Measurements from ENCODE around the gene LYRM7.
"Not testable (repeated sequence)": the region's sequence is repeated elsewhere in the genome, so short reads cannot be mapped to it uniquely, and the experiment has no call there.

LYRM7 gene

GRCh38 chr5:131221008-131221703, 50.4 kb downstream of the LYRM7 start:
- no peak for DNase-seq (ENCODE audit: low spot score)

- no peak for DNase-seq (ENCODE audit: low spot score)
Observed at GRCh38 chr5:131221888-131222287, 51.1 kb downstream of the LYRM7 start.

DNA sequence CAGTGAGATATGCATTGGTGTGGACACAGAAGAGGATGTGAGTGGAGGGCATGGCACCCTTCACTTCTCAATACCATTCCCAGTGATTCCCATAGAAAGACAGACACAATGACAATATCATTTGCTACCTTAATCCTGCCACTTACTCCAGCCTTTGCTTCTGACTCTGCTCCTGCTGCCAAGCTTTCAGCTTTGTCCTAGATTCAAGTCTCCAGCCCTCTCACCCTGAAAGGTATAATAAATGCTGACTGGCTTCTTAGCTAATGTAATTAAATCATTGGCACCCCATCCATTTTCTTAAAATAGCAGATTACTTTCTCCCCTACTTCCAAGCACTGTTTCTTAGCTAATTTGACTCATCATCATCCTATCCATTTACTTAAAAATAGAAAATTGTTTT, 52.0 kb downstream of the LYRM7 start:
- DNase-seq (ENCODE audit: low spot score): no peak

DNA sequence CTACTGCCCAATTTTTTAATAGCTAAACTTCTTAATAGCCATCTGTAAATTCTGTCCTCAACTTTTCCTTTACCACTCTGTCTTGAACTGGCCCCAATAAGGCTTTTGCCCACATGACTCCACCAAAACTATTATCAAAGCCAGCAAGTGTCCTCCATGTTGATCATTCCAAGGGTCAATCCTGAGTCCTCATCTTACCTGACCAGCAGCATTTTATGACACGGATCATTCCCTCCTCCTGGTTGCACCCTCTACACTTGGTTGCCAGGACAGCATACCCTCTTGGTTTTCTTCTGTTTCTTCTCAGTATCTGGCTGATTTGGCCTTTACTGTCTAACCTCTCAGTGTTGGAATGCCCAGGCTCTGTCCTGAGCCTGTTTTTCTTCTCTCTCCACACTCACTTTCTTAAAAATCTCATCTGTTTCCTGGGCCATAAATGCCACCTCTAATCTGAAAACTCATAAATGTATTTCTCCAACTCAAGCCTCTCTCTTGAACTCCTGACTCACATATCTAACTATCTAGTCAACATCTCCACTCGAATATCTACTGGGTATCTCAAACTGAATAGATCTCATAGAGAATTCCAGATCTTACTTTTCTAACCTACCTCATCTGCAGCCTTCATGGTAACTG, 53.1 kb downstream of the LYRM7 start:
- DNase-seq (ENCODE audit: low spot score): no peak

DNA sequence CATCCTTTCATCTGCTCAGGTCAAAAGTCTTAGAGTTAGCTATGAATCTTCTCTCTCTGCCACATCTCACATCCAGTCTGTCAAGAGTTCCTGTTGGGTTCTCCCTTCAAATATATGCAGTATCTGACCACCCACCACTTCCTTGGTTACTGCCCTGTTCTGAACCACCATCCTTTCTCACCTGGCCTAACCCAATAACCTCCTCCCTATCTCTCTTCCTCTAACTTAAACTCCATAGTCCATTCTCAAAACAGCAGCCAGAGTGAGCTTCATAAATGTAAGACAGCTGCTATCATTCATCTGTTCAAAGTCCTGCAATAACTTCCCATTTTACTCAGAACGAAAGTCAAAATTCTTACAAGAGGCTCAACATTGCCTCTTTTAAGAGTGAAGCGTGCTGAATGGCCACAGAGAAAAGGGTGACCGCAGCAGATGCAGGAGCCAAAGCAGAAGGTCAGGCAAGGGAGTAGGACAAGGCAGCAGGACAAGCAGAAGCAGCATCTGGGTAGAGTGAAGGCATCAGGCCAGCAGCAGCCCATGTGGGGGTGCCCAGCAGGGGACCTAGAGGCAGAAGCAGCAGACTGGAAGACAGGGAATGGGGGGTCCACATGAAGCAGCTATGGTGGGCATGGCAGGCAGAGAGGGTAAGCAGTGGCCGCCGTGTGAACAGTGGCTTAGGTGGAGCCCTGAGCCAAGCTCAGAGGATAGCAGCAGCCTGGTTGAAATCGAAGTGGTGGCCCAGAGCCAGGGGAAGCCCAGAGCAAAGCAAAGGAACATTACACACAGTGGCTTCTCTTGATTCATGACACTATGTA, 53.9 kb downstream of the LYRM7 start:
- peak; percentile 47 for DNase-seq (ENCODE audit: low spot score)

GRCh38 chr5:131225282-131225974, 54.7 kb downstream of the LYRM7 start:
- no peak for DNase-seq (ENCODE audit: low spot score)

DNA sequence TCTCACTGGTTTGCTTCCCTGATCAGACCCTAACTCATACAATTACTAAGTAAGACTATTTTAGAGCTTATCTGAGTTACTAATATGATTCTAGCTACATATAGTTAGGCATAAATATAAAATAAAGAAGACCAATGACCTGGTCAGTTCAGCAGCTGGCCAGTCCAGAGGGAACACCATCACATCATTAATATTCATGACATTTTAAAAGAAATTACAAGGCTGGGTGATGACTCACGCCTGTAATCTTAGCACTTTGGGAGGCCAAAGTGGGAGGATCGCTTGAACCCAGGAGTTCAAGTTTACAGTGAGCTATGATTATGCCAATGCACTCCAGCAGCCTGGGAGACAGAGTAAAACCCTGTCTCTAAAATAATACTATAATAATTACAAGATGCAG, 56.2 kb downstream of the LYRM7 start:
- DNase-seq (ENCODE audit: low spot score): no peak

- DNase-seq (ENCODE audit: low spot score): no peak
Observed at GRCh38 chr5:131228646-131229045, 57.9 kb downstream of the LYRM7 start.

GRCh38 chr5:131229623-131230022, 58.9 kb downstream of the LYRM7 start:
- no peak for DNase-seq (ENCODE audit: low spot score)

GRCh38 chr5:131230406-131230805, 59.7 kb downstream of the LYRM7 start:
- peak; percentile 62 for DNase-seq (ENCODE audit: low spot score)

DNA sequence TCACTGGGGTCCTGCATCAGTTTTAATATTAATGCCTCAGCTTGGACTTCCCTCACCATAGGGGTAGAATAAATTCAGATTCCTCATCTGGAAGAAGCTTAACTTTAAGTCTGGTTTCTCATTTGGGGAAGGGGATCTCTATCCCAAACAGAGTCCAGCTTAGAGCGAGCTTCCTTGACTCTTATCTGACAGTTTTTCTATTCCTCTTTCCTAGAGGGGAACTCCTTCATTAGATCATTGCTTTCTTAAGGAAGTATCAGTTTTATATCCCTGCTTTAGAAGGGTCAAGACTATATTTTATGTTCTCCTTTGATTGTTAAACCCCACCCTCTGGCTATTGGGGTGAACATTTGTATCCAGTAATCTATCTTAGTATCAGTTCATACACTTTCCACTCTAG, 68.9 kb downstream of the LYRM7 start:
- DNase-seq (ENCODE audit: low spot score): no peak

GRCh38 chr5:131242728-131243255, 72.0 kb downstream of the LYRM7 start:
- DNase-seq (ENCODE audit: low spot score): no peak

DNA sequence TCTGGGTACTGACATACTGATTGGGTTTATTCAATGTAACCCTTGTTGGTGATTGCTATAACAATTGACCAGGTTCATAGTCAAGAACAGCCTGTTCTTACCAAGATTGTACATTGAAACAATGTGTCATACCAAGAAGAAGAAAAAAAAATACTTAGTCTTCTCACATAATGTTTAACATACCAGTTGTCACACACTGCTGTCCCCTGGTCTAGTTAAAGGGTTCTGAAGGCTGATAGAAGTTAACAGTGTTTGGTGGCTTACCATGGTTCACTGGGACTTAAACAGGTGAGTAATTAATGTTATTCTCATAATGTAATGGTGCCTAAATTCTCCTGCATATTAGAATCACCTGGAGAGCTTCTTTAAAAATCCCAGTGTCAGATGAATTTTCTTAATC, 74.6 kb downstream of the LYRM7 start:
- no peak for DNase-seq (ENCODE audit: low spot score)

- no peak for DNase-seq (ENCODE audit: low spot score)
Observed at GRCh38 chr5:131245948-131246347, 75.2 kb downstream of the LYRM7 start.

- no peak for DNase-seq (ENCODE audit: low spot score)
Observed at GRCh38 chr5:131246504-131246903, 75.8 kb downstream of the LYRM7 start.

DNA sequence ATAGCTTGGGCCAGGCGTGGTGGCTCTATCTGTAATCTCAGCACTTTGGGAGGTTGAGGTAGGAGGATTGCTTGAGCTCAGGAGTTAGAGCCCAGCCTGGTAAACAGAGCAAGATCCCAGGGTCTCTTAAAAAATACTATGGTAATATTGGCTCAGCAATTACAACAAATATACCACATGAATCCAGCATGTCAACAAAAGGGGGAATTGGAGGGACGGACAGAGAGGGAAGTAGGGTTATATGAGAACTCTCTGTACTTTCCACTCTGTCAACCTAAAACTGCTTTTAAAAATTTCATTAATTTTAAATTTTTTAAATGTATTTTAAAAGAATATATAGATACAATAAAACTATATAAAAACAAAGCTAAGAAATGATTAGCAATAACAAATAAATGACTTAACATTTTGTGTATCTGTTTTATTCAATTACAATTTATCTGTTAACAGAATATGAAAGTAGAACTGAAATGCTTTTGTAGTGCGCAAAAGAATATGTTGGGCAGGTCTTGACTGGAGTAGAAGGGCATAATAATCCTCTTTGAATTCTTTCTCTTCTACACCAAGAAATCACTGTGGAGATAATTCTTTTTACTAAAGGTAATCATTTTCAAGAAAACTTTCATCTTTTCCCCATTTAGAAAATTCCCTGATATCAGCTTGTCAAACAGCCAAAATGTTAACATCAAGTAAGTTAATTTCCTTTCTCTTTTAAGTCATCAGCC, 80.2 kb downstream of the LYRM7 start:
- no peak for DNase-seq (ENCODE audit: low spot score)

DNA sequence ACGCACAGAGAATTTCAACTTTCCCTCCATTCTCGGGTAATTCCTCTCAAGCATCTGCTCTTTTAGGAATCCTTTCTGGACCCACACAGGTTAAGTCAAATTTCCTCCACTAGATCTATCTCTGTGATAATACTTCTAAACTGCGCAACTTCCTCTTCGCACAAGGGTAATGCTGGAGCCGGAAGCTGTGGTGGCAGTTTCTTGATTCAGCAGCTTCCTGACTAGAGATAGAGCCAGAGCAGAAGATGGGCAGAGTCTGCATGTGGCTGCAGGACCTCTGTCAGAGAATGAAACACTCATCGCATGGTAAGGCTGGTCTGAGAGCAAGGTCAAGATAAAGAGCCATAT, 82.1 kb downstream of the LYRM7 start:
- DNase-seq (ENCODE audit: low spot score): peak; percentile 56

DNA sequence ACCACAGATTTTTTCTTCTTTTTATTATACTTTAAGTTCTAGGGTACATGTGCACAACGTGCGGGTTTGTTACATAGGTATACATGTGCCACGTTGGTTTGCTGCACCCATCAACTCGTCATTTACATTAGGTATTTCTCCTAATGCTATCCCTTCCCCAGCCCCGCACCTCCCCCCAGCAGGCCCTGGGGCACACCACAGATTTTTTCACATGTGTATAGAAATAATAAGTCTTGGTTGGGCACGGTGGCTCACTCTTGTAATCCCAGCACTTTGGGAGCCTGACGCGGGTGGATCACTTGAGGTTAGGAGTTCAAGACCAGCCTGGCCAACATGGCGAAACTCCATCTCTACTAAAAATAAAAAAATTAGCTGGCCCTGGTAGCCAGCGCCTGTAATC, 83.3 kb downstream of the LYRM7 start:
- not testable (repeated sequence) for DNase-seq (ENCODE audit: low spot score)

DNA sequence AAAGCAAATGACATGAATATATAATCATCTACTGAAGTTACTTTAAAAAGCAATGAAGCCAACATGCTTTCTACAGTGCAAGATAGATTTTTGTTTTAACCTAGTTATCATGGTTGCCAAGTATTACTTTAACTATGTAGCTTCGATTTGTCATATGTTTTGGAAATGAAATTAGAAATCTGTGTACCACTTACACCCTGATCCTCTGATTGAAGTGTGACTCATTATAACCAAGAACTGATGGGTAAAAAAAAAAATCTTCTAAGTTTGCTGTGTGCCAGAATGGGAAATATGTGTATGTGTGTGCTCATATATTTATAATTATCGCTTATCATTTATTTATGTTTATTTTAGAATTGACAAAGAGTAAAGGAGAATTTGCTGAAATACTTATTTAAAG, 84.0 kb downstream of the LYRM7 start:
- no peak for DNase-seq (ENCODE audit: low spot score)
